Uterus (tissue), 4 donors: ENCODE results near the gene TUBB1. TPM values are rescaled to one million over a fixed set of nuclear protein-coding genes. Genes with fewer than 3 reads are reported as not detected.

ENCODE experiments used
- DNase-seq, 2 donors: peaks; one replicate each; pipeline ENCODE4 v3.0.0-alpha.2; 2019 to 2020
- H3K27ac ChIP-seq, 2 donors: fragments of 200-600 bp; sonication (generic); 1 replicate in 1 of 2; 2 replicates in 1 of 2; pipeline ENCODE4 v1.5.1; 2016 to 2018
- H3K27me3 ChIP-seq, 2 donors: fragments of 200-600 bp; sonication (generic); one replicate each; pipeline ENCODE4 v1.5.1; 2018 to 2019; ENCODE audit warnings: control low read depth in 1 of 2
- H3K36me3 ChIP-seq, 2 donors: fragments of 200-600 bp; sonication (generic); one replicate each; pipeline ENCODE4 v1.5.1; 2019; ENCODE audit warnings: control low read depth in 1 of 2
- H3K4me1 ChIP-seq, 2 donors: fragments of 200-600 bp; sonication (generic); one replicate each; pipeline ENCODE4 v1.5.1; 2018 to 2019; ENCODE audit warnings: control low read depth in 1 of 2
- H3K4me3 ChIP-seq, 2 donors: fragments of 200-600 bp; sonication (generic); 1 replicate in 1 of 2; 2 replicates in 1 of 2; pipeline ENCODE4 v1.5.1; 2018 to 2019; ENCODE audit warnings: mild to moderate bottlenecking in 1 of 2
- H3K9me3 ChIP-seq, 2 donors: fragments of 200-600 bp; sonication (generic); one replicate each; pipeline ENCODE4 v1.5.1; 2019; ENCODE audit warnings: control low read depth in 1 of 2
- CTCF ChIP-seq, 4 experiments: fragments of 200-600 bp in 2 of 4; fragments of 450-650 bp in 2 of 4; sonication (generic) in 2 of 4; IDR thresholded peaks; one replicate each; pipeline ENCODE4 v1.5.1; 2016 to 2019; ENCODE audit warnings: antibody characterized with exemption in 4 of 4, mild to moderate bottlenecking in 2 of 4, moderate library complexity in 1 of 4
- POLR2A ChIP-seq, 2 donors: fragments of 450-650 bp; IDR thresholded peaks; one replicate each; pipeline ENCODE4 v1.6.1; 2016; ENCODE audit warnings: antibody characterized with exemption in 2 of 2, mild to moderate bottlenecking in 1 of 2, moderate library complexity in 1 of 2
- intact Hi-C: fragments of 100-400 bp; cut with DNase I; formaldehyde crosslinking; loops from one replicate; pipeline ENCODE4 v1.15.1; 2023; ENCODE audit warnings: low total_unique reads
- total RNA-seq, 4 donors: library from RNA; depleted of rRNA in 3 of 4; stranded (reverse); fragments of >200 nt in 3 of 4; gene quantifications; one replicate each; pipeline versions ENCODE4 v1.1.0 to v1.2.4, GENCODE V29; 2014 to 2023
- donor health status: DM: yes; HTN: yes; CAD: no.

Gene TUBB1
- total RNA-seq, 4 donors from 2014 or later, result 0.26 to 0.48 TPM; not detected in 2

GRCh38 chr20:59050437-59050836 lies 31.2 kb downstream of the TUBB1 start:
- intact Hi-C loops, result no loop called here
- H3K27me3 ChIP-seq, result no peaks in the 10 kb centered on the region
- TF ChIP-seq CTCF (IDR thresholded peaks at IDR 0.05) (no peak), POLR2A (IDR thresholded peaks at IDR 0.05) (no peak)
- no peak for DNase-seq
- H3K36me3 ChIP-seq, result no peaks in the 10 kb centered on the region
- H3K27ac ChIP-seq, result no peak overlapping the region
- no peaks in the 10 kb centered on the region for H3K9me3 ChIP-seq
- H3K4me1 ChIP-seq, result no peaks in the 10 kb centered on the region
- H3K4me3 ChIP-seq, result no peak overlapping the region

GRCh38 chr20:59051666-59052185 lies 32.5 kb downstream of the TUBB1 start:
- TF ChIP-seq POLR2A (IDR thresholded peaks at IDR 0.05) (no peak), CTCF (IDR thresholded peaks at IDR 0.05) (no peak)
- H3K4me1 ChIP-seq, result no peaks in the 10 kb centered on the region
- H3K9me3 ChIP-seq, result no peaks in the 10 kb centered on the region
- intact Hi-C loops, result no loop called here
- H3K4me3 ChIP-seq, result no peak overlapping the region
- H3K36me3 ChIP-seq, result no peaks in the 10 kb centered on the region
- DNase-seq, result no peak
- H3K27ac ChIP-seq, result no peak overlapping the region
- H3K27me3 ChIP-seq, result no peaks in the 10 kb centered on the region

DNA sequence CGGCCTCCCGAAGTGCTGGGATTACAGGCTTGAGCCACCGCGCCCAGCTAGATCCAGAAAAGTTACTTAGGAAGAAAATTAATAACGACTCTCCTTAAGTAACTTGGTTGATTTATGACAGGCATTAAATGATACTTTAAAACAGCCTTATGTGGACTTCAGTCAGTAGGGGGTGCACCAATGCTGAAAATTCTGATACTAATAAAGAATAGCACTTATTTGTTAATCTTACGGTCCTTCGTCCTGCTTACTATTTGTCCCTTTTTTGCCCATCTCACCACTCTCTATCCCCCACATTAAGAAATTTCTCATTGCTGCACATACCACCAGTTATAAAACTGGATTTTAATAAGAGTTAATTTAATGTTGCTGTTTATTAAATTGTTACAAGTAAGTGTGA lies 36.1 kb downstream of the TUBB1 start:
- intact Hi-C loops, result no loop called here
- H3K36me3 ChIP-seq, result no peaks in the 10 kb centered on the region
- no peaks in the 10 kb centered on the region for H3K27me3 ChIP-seq
- no peak overlapping the region for H3K4me3 ChIP-seq
- H3K27ac ChIP-seq, result no peak overlapping the region
- peak in 3 of 4 experiments; percentile 16 to 37 (median 16) for TF ChIP-seq CTCF (IDR thresholded peaks at IDR 0.05)
- no peak for TF ChIP-seq POLR2A (IDR thresholded peaks at IDR 0.05)
- no peak for DNase-seq
- H3K9me3 ChIP-seq, result no peaks in the 10 kb centered on the region
- H3K4me1 ChIP-seq, result no peaks in the 10 kb centered on the region

DNA sequence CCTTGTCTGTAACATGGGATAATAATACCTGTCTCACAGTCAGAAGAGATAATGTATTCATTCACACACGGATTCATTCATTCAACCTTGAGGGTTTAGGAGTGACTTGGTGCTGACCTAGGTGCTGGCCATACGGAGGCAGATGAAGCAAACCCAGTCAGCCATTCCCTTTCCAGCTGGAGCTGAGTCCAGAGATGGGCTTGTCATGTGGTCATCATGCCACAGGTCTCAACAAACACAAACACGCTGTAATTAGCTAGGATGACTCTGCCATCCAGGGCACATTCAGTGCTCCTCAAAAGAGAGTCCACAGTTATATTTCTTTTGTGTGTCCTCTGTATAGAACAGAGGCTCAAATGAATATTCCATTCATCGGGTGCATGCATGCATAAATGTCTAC lies 42.9 kb downstream of the TUBB1 start:
- no peak for TF ChIP-seq POLR2A (IDR thresholded peaks at IDR 0.05)
- no peak for TF ChIP-seq CTCF (IDR thresholded peaks at IDR 0.05)
- no peaks in the 10 kb centered on the region for H3K4me1 ChIP-seq
- H3K27ac ChIP-seq, result no peak overlapping the region
- H3K36me3 ChIP-seq, result no peaks in the 10 kb centered on the region
- no peaks in the 10 kb centered on the region for H3K27me3 ChIP-seq
- intact Hi-C loops, result no loop called here
- H3K4me3 ChIP-seq, result no peak overlapping the region
- no peaks in the 10 kb centered on the region for H3K9me3 ChIP-seq
- DNase-seq, result no peak

DNA sequence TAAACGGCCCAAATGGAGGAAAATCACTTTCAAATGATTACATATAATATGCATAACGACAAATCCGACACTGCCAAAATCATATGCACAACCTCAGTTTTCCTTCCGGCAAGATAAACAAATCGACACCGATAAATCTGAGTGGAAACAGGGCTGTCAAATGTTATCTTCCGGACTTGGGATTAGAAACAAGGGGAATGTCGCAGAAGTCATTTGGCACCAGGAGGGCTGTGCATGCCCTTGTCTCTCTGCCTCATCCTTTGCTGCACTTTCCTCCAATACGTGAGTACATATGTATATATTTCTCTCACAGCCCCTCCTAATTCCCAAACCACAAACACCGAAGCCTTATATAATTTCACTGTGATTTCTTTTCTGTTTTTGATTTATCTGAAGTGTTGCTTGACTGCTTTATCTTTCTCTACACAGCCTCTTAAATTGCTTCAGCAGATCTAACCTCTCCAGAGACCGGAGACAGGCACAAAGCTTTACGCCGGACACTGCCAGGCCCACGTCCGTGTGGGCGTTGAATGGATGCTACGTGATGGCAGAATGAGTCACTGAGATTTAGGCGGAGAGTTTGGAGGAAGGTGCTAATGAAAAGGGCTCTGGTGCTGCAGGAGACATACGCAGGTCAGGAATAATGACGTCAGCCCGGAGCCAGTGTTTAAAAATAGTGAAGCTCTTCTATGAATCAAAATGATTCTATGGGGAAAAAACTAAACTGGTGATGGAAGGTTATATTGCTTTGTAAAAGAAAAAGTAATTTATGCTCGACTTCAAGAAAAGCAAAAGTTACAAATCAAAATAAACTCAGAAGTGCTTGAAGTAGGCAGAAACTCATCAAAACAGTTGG lies 44.4 kb downstream of the TUBB1 start:
- TF ChIP-seq CTCF (IDR thresholded peaks at IDR 0.05), result no peak
- no peak for TF ChIP-seq POLR2A (IDR thresholded peaks at IDR 0.05)
- Histone ChIP-seq H3K27ac (peak overlapping the region; percentile 56 to 64), H3K4me1 (no peaks in the 10 kb centered on the region), H3K36me3 (no peaks in the 10 kb centered on the region), H3K4me3 (no peak overlapping the region), H3K9me3 (no peaks in the 10 kb centered on the region), H3K27me3 (no peaks in the 10 kb centered on the region)
- DNase-seq, result peak; percentile 63 to 74
- intact Hi-C loops, result no loop called here
